ENCODE data around the gene CD36. TPM values are rescaled to one million over a fixed set of nuclear protein-coding genes. Genes with fewer than 3 reads are reported as not detected.
"Not testable (repeated sequence)": the region's sequence is repeated elsewhere in the genome, so short reads cannot be mapped to it uniquely, and the experiment has no call there.

Gene CD36
- total and polyA plus RNA-seq, 5 donors from 2014 or later: 0.37 to 1.1 (median 0.52) TPM; not detected in 2

DNA sequence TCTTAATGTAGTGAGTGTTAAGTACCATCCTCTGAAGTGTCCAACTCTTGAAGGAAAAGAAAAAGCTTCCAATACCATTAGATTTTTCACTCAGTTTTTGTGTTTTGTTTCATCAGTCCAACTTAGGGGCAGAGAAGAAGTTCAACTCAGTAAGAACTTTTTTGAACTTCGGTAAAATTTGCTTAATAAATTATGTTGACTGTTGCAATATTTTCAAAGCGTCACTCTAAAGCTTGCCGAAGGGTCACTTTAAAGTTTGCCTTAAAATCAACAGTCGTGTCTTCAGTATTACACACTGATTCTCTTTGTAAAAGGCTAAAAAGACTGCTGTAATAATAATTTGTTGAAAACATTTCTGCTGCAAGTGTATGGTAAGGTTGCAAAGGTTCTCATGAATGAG lies 17.6 kb downstream of the CD36 start:
- DNase-seq (no peak), ATAC-seq (ENCODE audit: low read depth in 2 of 2) (no peak)
- Histone ChIP-seq H3K4me1 (ENCODE audit: control insufficient read depth, insufficient read depth, low read length, poor library complexity, severe bottlenecking) (no peaks in the 10 kb centered on the region), H3K36me3 (ENCODE audit: control insufficient read depth, insufficient read depth, low read length) (no peaks in the 10 kb centered on the region), H3K27ac (ENCODE audit: insufficient read depth, low read length, poor library complexity, severe bottlenecking) (no peak overlapping the region), H3K9me3 (ENCODE audit: control insufficient read depth in 2 of 2, low read length in 2 of 2) (no peaks in the 10 kb centered on the region), H3K27me3 (ENCODE audit: control insufficient read depth, insufficient read depth, low read length) (no peaks in the 10 kb centered on the region), H3K4me3 (ENCODE audit: low read depth, low read length) (no peak overlapping the region)
- Mint-ChIP-seq H3K4me1 (no peaks in the 10 kb centered on the region), H3K36me3 (no peaks in the 10 kb centered on the region), H3K27ac (no peak overlapping the region), H3K4me3 (no peak overlapping the region), H3K27me3 (no peaks in the 10 kb centered on the region), H3K9me3 (peaks cover 0 to 3% (median 0%) of the 10 kb centered on the region in 7 donors)

- Histone ChIP-seq H3K4me3 (ENCODE audit: low read depth, low read length) (no peak overlapping the region), H3K36me3 (ENCODE audit: control insufficient read depth, insufficient read depth, low read length) (no peaks in the 10 kb centered on the region), H3K27ac (ENCODE audit: insufficient read depth, low read length, poor library complexity, severe bottlenecking) (no peak overlapping the region), H3K9me3 (ENCODE audit: control insufficient read depth in 2 of 2, low read length in 2 of 2) (no peaks in the 10 kb centered on the region), H3K4me1 (ENCODE audit: control insufficient read depth, insufficient read depth, low read length, poor library complexity, severe bottlenecking) (no peaks in the 10 kb centered on the region), H3K27me3 (ENCODE audit: control insufficient read depth, insufficient read depth, low read length) (no peaks in the 10 kb centered on the region)
- H3K27ac Mint-ChIP-seq: no peak overlapping the region
- no peaks in the 10 kb centered on the region for H3K9me3 Mint-ChIP-seq
- no peak overlapping the region for H3K4me3 Mint-ChIP-seq
- ATAC-seq (ENCODE audit: low read depth in 2 of 2) (peak in 1 of 2 donors; percentile 40), DNase-seq (peak in 1 of 3 donors; percentile 9)
- H3K27me3 Mint-ChIP-seq: no peaks in the 10 kb centered on the region
- no peaks in the 10 kb centered on the region for H3K36me3 Mint-ChIP-seq
- H3K4me1 Mint-ChIP-seq: no peaks in the 10 kb centered on the region
Measured at GRCh38 chr7:80659120-80660055, 20.9 kb downstream of the CD36 start.

DNA sequence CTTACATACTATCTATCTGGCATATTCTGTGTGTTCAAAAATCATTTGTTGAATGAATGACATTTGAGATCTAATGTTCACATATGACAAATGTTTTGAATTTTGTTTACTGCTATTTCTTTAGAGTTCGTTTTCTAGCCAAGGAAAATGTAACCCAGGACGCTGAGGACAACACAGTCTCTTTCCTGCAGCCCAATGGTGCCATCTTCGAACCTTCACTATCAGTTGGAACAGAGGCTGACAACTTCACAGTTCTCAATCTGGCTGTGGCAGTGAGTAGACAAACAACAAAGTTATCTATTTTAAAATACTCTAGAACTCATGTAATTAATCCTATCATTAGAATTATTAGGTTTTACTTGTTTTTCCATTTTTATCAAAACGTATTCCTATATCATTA lies 22.5 kb downstream of the CD36 start:
- no peak overlapping the region for H3K4me3 ChIP-seq (ENCODE audit: low read depth, low read length)
- H3K27me3 ChIP-seq (ENCODE audit: control insufficient read depth, insufficient read depth, low read length): no peaks in the 10 kb centered on the region
- Mint-ChIP-seq H3K4me3 (no peak overlapping the region), H3K27me3 (no peaks in the 10 kb centered on the region), H3K36me3 (no peaks in the 10 kb centered on the region), H3K27ac (no peak overlapping the region), H3K9me3 (no peaks in the 10 kb centered on the region), H3K4me1 (no peaks in the 10 kb centered on the region)
- H3K4me1 ChIP-seq (ENCODE audit: control insufficient read depth, insufficient read depth, low read length, poor library complexity, severe bottlenecking): no peaks in the 10 kb centered on the region
- DNase-seq: no peak
- ATAC-seq (ENCODE audit: low read depth in 2 of 2): no peak
- no peak overlapping the region for H3K27ac ChIP-seq (ENCODE audit: insufficient read depth, low read length, poor library complexity, severe bottlenecking)
- no peaks in the 10 kb centered on the region for H3K9me3 ChIP-seq (ENCODE audit: control insufficient read depth in 2 of 2, low read length in 2 of 2)
- H3K36me3 ChIP-seq (ENCODE audit: control insufficient read depth, insufficient read depth, low read length): no peaks in the 10 kb centered on the region

DNA sequence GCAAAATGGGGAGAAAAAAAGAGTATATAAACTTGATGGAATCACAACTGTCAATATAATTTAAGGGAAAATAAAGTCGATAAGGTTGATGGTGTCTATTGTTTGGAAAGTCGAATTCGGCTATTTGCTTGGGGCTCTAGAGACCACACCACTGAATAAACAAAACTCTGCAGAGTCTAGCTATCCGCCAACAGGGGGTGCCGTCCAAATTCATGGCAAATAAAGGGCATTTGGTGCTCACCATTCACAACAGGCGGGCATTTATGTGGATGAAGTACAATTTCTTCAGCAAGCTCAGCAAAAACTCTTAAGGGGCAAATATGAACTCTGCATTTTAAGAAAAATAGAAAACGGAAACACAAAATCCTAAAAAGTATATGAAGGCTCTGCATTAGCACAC lies 23.3 kb downstream of the CD36 start:
- Mint-ChIP-seq H3K9me3 (no peaks in the 10 kb centered on the region), H3K27me3 (no peaks in the 10 kb centered on the region), H3K36me3 (no peaks in the 10 kb centered on the region), H3K27ac (no peak overlapping the region), H3K4me3 (no peak overlapping the region), H3K4me1 (no peaks in the 10 kb centered on the region)
- no peak for ATAC-seq (ENCODE audit: low read depth in 2 of 2)
- Histone ChIP-seq H3K4me1 (ENCODE audit: control insufficient read depth, insufficient read depth, low read length, poor library complexity, severe bottlenecking) (no peaks in the 10 kb centered on the region), H3K36me3 (ENCODE audit: control insufficient read depth, insufficient read depth, low read length) (no peaks in the 10 kb centered on the region), H3K4me3 (ENCODE audit: low read depth, low read length) (no peak overlapping the region), H3K9me3 (ENCODE audit: control insufficient read depth in 2 of 2, low read length in 2 of 2) (no peaks in the 10 kb centered on the region), H3K27ac (ENCODE audit: insufficient read depth, low read length, poor library complexity, severe bottlenecking) (no peak overlapping the region), H3K27me3 (ENCODE audit: control insufficient read depth, insufficient read depth, low read length) (no peaks in the 10 kb centered on the region)
- DNase-seq: no peak

DNA sequence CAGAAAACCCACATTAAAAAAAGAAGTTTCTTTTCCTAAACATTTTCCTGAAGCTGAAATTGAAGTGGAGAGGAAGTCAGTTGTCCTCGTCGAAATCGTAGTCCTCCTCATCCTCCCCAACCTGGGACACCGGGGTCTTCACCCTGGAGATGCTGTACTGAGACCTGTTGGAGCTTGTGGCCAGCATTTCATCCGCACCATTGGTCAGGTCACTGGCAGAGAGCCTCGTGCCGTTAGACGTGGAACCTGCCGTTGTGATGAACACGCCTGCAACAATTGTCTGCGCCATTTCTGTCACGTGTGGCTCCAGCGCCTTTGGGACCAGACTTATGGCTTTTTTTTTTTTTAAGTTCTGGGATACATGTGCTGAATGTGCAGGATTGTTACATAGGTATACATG lies 23.8 kb downstream of the CD36 start:
- H3K36me3 Mint-ChIP-seq: no peaks in the 10 kb centered on the region
- no peaks in the 10 kb centered on the region for H3K27me3 Mint-ChIP-seq
- H3K4me1 Mint-ChIP-seq: no peaks in the 10 kb centered on the region
- H3K4me3 Mint-ChIP-seq: no peak overlapping the region
- H3K4me1 ChIP-seq (ENCODE audit: control insufficient read depth, insufficient read depth, low read length, poor library complexity, severe bottlenecking): no peaks in the 10 kb centered on the region
- no peak overlapping the region for H3K27ac ChIP-seq (ENCODE audit: insufficient read depth, low read length, poor library complexity, severe bottlenecking)
- no peaks in the 10 kb centered on the region for H3K9me3 ChIP-seq (ENCODE audit: control insufficient read depth in 2 of 2, low read length in 2 of 2)
- no peak overlapping the region for H3K4me3 ChIP-seq (ENCODE audit: low read depth, low read length)
- no peaks in the 10 kb centered on the region for H3K36me3 ChIP-seq (ENCODE audit: control insufficient read depth, insufficient read depth, low read length)
- no peaks in the 10 kb centered on the region for H3K27me3 ChIP-seq (ENCODE audit: control insufficient read depth, insufficient read depth, low read length)
- H3K9me3 Mint-ChIP-seq: peaks cover 0 to under 1% (median 0%) of the 10 kb centered on the region in 7 donors
- ATAC-seq (ENCODE audit: low read depth in 2 of 2) (no peak), DNase-seq (no peak)
- H3K27ac Mint-ChIP-seq: no peak overlapping the region

DNA sequence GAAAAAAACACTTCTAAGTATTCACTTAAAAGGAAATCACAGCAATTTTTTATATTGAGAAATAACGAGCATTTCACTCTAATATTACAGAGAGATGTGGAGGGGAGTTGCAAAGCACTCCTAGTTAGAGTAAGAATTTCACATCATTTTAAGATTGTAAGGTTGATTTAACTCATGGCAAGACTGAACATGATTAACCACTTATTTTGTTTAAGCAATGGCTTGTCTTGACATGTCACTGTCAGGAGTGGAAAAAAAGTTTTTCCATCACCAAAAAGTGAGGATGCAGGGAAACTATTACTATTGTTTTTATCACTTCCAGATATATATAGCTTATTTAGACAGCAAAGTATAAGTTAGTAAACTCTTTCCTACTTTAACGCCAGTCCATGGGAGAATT lies 27.1 kb downstream of the CD36 start:
- Mint-ChIP-seq H3K9me3 (peaks cover 0 to 4% (median 0%) of the 10 kb centered on the region in 7 donors), H3K36me3 (no peaks in the 10 kb centered on the region), H3K4me3 (no peak overlapping the region), H3K4me1 (no peaks in the 10 kb centered on the region), H3K27ac (no peak overlapping the region), H3K27me3 (no peaks in the 10 kb centered on the region)
- no peaks in the 10 kb centered on the region for H3K9me3 ChIP-seq (ENCODE audit: control insufficient read depth in 2 of 2, low read length in 2 of 2)
- H3K4me3 ChIP-seq (ENCODE audit: low read depth, low read length): no peak overlapping the region
- no peaks in the 10 kb centered on the region for H3K36me3 ChIP-seq (ENCODE audit: control insufficient read depth, insufficient read depth, low read length)
- ATAC-seq (ENCODE audit: low read depth in 2 of 2): no peak
- H3K4me1 ChIP-seq (ENCODE audit: control insufficient read depth, insufficient read depth, low read length, poor library complexity, severe bottlenecking): no peaks in the 10 kb centered on the region
- H3K27ac ChIP-seq (ENCODE audit: insufficient read depth, low read length, poor library complexity, severe bottlenecking): no peak overlapping the region
- H3K27me3 ChIP-seq (ENCODE audit: control insufficient read depth, insufficient read depth, low read length): no peaks in the 10 kb centered on the region
- DNase-seq: no peak

DNA sequence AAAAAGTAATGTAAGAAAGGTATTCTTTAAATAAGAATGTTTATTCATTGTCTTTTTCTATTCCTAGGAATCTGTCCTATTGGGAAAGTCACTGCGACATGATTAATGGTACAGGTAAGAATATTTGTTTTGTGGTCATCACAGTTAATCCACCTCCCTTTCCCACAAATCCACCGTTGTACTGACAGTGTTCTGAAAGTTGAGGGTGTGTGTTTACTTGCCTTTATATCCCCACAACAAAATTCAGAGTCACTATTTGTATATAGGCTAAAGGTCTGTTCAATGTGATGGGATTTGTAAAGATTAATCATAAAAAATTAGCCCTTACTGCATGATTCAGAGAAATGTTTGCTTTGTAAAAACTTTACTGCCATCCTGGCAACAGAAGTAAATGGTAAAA lies 27.9 kb downstream of the CD36 start:
- no peak overlapping the region for H3K27ac ChIP-seq (ENCODE audit: insufficient read depth, low read length, poor library complexity, severe bottlenecking)
- no peak for ATAC-seq (ENCODE audit: low read depth in 2 of 2)
- no peaks in the 10 kb centered on the region for H3K36me3 Mint-ChIP-seq
- H3K36me3 ChIP-seq (ENCODE audit: control insufficient read depth, insufficient read depth, low read length): no peaks in the 10 kb centered on the region
- H3K4me1 Mint-ChIP-seq: no peaks in the 10 kb centered on the region
- H3K4me1 ChIP-seq (ENCODE audit: control insufficient read depth, insufficient read depth, low read length, poor library complexity, severe bottlenecking): no peaks in the 10 kb centered on the region
- no peaks in the 10 kb centered on the region for H3K27me3 ChIP-seq (ENCODE audit: control insufficient read depth, insufficient read depth, low read length)
- H3K4me3 ChIP-seq (ENCODE audit: low read depth, low read length): no peak overlapping the region
- no peaks in the 10 kb centered on the region for H3K9me3 ChIP-seq (ENCODE audit: control insufficient read depth in 2 of 2, low read length in 2 of 2)
- DNase-seq: no peak
- no peak overlapping the region for H3K27ac Mint-ChIP-seq
- no peak overlapping the region for H3K4me3 Mint-ChIP-seq
- no peaks in the 10 kb centered on the region for H3K27me3 Mint-ChIP-seq
- H3K9me3 Mint-ChIP-seq: peaks cover 0 to 4% (median 0%) of the 10 kb centered on the region in 7 donors

GRCh38 chr7:80669367-80669766 lies 30.9 kb downstream of the CD36 start:
- ATAC-seq (ENCODE audit: low read depth in 2 of 2); H3K27ac ChIP-seq (ENCODE audit: insufficient read depth, low read length, poor library complexity, severe bottlenecking); H3K4me3 ChIP-seq (ENCODE audit: low read depth, low read length); H3K9me3 ChIP-seq (ENCODE audit: control insufficient read depth in 2 of 2, low read length in 2 of 2); H3K36me3 ChIP-seq (ENCODE audit: control insufficient read depth, insufficient read depth, low read length); H3K4me3 Mint-ChIP-seq; H3K36me3 Mint-ChIP-seq; H3K9me3 Mint-ChIP-seq; H3K27me3 ChIP-seq (ENCODE audit: control insufficient read depth, insufficient read depth, low read length); H3K27ac Mint-ChIP-seq; H3K4me1 Mint-ChIP-seq; DNase-seq; H3K27me3 Mint-ChIP-seq; H3K4me1 ChIP-seq (ENCODE audit: control insufficient read depth, insufficient read depth, low read length, poor library complexity, severe bottlenecking): not testable (repeated sequence)
